NCI-H2227 (cell line): Measurements from ENCODE around the gene PRUNE1.

Source experiments
- DNase-seq: peaks from one replicate; lab custom pipeline; 2025; ENCODE audit not compliant: unreplicated experiment; lab: John Stamatoyannopoulos, UW

The PRUNE1 gene

GRCh38 chr1:150976879-150977694 lies 31.2 kb upstream of the PRUNE1 start:
- peak; percentile 27 for DNase-seq

DNA sequence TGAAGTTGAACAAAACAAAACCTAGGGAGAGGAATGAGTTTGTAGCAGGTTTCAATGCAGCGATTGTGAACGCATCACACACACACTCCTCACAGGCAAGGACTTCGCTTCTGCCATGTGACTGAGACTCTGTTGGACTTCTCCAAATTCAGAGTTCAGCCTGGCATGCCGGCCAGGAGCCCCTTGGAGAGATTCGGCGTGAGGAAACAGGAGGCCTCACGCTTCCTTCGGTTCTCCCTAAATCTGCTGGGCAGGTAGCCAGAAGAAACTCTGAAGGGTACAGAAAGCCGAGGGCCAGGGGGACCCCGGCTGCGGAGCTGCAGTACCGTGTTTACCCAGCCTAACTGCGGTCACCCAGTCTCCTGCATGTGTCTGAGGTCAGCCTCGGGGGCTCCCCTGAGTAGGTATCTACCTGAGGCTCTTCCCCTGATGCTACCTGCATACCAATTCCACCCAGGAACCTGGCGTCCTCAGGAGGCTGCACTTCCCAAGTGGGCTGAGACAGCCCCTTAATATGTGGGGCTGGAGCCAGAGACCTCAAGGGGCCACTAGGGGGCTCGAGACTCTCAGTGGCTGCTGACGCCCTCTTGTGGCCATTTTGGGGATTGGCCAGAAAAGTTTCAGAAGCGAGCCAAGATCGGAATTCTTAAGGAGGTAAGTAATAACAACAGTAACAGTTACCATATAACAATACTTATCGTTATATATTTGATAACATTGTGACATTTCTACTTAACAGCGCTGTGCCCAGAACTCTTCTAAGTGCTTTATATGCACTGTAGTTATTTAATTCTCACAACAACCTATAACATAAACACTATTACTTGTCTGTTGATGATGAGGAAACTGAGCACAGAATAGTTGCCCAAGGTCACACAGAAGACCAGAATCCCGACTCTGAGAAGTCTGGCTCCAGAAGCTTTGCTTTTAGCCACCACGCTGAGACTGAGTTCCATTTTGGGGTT lies 28.9 kb upstream of the PRUNE1 start:
- DNase-seq, result peak; percentile 94

DNA sequence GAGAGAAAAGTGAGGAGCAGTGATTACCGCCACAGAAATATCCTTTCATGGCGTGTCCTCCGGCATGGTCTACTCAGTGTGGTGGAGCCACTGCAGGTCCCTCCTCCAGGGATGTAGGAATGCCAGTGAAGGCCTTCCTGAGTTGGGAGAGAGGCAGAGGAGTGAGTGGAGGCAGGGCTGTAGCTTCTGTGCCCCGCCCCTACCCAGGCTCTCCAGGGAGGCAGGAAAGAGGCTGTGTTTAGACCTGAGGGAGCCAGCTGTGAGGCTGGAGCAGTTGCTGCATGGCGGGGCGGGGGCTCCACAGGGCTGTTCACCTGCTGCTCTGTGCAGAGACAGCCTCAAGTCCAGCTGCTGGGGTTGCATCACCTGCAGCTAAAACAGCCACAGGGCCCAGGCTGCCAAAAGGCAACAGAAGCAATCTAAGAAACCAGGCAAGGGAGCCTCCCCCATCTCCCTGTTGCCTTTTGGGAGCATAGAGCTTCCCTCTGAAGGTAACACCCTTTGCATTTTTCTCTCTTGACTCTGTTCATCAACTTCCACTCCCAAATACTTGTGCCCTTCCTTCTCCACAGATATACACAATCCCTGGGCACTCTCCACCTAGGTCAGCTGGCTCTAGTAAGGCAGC lies 27.0 kb upstream of the PRUNE1 start:
- DNase-seq, result peak; percentile 74

DNA sequence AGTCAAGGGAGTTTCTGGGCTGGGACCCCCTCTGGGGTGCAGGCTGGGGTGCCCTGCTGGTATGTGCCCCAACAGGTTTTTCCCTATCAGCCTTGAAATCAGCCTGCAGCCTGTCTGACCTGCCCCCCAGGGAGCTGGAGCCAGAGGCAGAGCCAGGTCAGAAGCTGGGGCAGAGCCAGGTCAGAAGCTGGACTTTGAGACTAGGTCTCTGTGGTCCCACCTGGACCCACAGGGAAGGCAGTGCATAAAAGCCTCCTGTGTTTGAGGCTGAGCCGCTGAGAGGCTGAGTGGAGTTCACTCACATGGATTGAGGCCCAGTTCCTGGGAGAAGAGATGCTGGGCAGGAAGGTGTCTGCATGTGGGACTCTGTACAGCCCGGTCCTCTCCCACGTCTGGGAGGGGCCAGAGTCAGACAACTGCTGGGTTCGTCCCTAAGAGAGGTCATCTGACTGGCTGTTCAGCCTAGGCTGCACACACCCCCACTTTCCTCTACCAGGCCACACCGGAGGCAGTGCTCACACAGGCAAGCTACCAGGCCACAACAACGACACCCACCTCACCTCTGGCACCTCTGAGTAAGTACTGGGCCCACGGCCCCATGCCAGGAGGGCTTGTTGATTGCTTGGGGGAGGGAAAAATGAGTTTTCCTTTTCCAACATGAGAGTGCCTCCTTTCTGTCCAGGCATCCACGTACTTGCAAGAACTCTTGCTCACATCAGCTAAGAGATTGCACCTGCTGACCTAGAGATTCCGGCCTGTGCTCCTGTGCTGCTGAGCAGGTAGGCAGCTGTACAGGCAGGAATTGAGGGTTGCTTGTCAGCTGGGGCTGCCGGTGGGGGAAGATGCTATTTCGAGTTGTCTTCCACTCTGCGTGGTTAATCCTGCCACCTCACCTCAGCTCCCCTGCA lies 26.2 kb upstream of the PRUNE1 start, which contains the start of gene ANXA9:
TSS of gene ANXA9 (plus strand) at position 488 of the 908 bp plus-strand sequence. CDS start 814 bp downstream, outside the sequence.
- peak; percentile 26 for DNase-seq

DNA sequence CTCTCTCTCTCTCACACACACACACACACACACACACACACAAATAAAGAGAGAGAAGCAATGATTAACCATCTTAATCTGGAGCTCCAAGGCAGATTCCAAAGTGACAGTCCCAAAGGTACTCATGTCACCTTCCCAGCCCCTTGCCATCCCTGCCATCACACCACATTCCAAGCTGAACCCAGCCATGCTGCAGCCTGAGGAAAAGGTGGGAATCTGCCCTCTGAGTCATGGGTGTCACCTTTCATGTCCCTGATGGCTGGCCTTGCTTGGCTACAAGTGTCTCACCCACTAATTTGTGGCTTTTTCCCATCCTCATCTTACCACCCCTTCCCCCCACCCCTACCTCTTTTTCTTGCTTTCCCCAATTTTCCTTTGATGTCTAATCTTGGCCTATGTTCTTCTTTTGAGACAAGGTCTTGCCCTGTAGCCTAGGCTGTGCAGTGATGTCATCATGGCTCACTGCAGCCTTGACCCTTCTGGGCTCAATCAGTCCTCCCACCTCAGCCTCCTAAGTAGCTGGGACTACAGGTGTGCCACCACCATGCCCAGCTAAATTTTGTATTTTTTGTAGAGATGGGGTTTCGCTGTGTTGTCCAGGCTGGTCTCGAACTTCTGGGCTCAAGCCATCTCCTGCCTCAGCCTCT lies 22.9 kb upstream of the PRUNE1 start:
- no peak for DNase-seq

GRCh38 chr1:150987924-150988323 lies 20.3 kb upstream of the PRUNE1 start:
- DNase-seq, result peak; percentile 14

DNA sequence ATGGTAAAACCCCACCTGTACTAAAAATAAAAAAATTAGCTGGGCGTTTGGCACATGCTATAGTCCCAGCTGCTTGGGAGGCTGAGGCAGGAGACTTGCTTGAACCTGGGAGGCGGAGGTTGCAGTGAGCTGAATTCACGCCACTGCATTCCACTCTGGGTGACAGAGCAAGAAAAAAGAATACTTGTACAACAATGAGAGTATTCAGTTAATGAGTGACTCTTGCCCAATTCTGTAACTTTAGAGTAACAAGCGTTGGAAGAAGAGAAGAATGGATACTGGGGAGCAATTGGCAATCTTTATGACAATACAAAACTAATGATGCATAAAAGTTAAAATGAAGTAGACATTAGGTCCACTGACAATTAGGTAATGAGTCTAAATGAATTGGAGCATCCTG lies 15.6 kb upstream of the PRUNE1 start:
- DNase-seq, result no peak

DNA sequence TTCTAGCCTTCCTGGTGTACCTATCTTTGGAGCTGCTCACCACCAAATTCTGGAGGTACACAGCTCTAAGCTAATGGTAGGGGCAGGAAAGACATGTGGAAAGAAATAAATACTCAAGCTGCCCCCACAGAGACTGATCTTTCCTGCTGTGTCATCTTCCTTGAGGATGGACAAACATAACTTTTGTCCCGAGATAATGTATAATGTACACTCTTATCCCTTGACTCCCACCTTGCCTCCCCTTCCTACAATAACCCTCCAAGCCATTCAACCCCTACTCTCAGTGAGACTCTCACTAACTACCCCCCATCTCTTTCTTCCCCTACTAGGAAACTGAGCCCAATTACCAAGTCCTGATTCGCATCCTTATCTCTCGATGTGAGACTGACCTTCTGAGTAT lies 14.0 kb upstream of the PRUNE1 start:
- DNase-seq, result no peak

- no peak for DNase-seq
Measured at GRCh38 chr1:150995460-150995859, 12.8 kb upstream of the PRUNE1 start.

DNA sequence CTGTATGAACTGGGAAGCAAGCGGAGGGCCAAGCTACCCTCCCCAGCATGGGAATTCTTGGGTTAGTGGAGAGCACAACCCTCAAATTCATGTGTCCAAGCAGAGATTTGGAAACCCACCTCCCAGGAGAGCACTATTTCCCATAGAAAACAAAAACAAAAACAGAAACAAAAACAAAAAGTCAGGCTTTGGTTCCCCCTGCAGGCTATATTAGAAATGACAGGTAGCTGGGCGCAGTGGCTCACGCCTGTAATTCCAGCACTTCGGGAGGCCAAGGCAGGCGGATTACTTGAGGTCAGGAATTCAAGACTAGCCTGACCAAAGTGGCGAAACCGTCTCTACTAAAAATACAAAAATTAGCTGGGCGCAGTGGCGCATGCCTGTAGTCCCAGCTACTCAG lies 12.4 kb upstream of the PRUNE1 start:
- DNase-seq, result peak; percentile 51

DNA sequence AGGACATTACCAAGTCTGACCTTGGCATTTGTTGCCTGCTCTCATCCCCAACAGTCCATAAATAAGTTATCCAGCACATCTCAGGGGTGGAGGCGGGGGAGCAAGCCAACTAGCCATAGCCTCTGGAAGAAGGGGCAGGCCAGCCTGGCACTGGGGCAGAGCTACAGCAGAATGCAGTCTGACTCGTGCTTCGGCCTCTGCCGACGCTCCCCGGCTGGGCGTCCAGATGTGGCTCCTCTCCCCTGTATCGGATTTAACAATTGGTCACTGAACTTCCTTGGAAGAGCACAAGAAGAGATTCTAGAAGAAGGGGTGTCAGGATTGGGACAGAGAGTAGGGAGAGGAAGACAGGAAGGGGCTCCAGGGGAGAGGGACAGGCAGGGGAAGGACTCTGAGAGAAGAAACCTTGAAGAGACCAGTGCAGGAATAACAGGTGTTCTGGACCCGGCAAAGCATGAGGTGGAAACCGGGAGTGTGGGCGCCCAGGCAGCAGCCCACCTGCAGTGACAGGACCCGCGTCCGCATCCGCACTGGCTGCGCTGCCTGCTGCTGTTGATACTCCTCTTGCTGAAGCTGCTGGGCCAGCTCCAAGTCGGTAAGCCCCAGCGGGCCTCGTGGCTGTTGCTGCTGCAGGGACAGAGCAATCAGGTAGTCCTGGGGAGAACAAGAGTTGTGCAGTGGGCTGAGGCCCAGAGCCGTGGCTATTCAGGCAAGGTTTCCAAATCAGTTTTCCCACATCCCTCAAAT lies 10.9 kb upstream of the PRUNE1 start:
- no peak for DNase-seq

- no peak for DNase-seq
Measured at GRCh38 chr1:150997949-150998348, 10.3 kb upstream of the PRUNE1 start.

DNA sequence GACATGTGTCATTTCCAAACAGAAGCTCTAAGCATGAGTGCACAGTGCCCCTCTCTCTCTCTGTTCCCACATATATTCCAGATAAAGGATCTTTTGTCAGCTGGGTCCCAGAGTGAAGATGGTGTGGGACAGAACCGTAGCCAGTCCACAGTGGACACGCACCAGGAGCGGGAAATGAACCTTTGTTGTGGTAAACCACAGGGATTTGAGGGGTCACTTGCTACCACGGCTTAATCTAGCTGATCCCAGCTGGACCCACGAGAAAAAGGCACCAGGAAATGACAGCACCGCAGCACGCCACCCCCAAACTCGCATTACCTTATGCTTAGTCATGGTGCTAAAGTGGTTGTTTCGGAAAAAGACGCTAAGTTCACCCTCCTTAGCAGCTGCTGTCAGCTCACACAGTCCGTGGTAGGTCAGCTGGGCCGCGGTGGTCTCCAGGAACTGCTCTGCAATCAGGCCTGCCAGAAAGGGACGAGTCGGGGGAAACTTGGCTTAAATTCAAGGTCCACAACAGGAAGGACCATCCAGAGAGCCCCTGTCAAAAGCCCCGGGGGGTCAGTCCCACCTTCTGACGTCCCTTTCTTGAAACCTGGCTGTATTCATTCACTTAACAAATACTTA lies 9.1 kb upstream of the PRUNE1 start:
- no peak for DNase-seq

GRCh38 chr1:150999926-151000325 lies 8.3 kb upstream of the PRUNE1 start:
- DNase-seq, result no peak

DNA sequence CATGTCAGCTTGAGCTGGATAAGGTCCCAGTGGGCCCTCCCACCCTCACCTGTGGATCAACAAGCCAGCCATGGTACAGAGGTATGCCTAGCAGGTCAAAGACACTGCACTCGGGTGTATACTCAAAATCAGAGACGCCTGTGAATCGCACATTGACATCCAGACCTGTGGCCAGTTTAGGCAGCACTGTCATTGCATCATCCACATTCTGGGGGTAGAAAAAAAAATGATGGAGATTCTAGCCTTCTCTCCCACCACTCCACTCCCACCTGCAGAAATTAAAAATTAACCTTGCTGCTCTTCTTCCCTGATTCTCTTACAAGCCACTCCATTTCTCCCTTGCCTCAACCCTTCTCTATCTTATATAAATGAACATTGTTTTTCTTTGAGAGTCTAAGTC lies 7.8 kb upstream of the PRUNE1 start:
- no peak for DNase-seq

DNA sequence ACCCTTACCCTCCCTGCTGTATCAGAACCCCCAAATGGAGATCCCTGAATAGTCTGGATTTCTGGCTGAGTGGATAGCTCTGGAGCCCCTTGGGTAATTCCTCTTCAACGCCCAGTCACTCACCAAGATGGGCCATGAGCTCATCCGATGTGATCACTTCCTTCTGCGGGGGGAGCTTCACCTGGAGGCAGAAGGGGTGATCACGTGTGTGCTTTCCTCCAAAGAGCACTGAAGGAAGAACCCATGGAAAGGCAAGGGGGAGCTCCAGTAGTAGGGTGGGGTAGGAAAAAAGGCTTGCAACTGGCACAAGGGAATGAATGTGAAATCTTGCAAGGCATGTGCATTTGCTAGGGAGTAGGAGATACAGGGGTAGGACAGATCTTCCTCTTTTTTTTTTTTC lies 6.6 kb upstream of the PRUNE1 start:
- peak; percentile 14 for DNase-seq

- no peak for DNase-seq
Measured at GRCh38 chr1:151002051-151002450, 6.2 kb upstream of the PRUNE1 start.

DNA sequence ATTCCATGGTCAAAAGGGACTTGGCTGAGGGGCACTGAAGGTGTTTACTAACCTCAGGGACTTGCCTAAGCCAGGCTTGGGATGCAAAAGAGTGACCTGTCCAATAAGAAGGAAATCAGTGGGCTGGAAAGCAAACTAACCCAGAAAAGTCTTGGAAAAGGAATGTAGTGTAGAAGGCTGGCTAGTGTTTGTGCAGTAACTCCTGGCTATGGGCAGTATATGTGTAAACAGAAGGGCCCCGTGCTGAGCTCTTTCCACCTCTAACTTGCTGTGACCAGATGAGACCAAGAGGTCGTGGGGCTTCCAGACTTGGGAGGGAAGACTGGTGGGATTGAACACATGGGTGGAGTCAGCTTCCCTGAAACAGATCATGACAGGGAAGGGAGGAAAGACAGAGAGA lies 5.6 kb upstream of the PRUNE1 start:
- DNase-seq, result no peak

DNA sequence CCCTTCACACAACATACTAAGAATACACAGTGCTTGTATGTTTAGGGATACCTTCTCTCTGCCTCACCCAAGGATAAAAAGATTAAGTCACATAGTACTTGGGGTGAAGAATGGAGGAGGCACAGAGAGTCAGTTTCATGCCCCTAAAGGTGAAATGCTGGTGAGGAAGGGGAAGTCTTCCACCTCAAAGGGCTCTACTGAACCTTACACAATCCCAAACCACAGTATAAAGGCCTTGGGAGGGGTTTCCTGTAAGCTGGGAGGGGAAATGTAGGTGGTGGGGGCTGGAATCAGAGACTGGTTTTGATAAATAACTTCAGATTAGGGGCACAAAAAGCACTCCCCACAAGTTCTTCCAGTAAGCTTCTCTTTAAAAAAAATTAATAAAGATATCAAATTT lies 5.1 kb upstream of the PRUNE1 start:
- DNase-seq, result no peak
